Measurements from ENCODE around the gene GADD45B.

- TF ChIP-seq EZH2phosphoT487 (IDR thresholded peaks at IDR 0.05; ENCODE audit: low read depth) (no peak), CTCF (IDR thresholded peaks at IDR 0.05; ENCODE audit: low read depth, low read length) (no peak)
These were observed 24.9 kb downstream of the GADD45B start for GRCh38 chr19:2500841-2501261.
